Ovary (tissue), 3 donors: ENCODE results near the gene OPRL1.

Experiments
- CTCF ChIP-seq, 3 donors: fragments of 450-650 bp in 2 of 3; fragments of 200-600 bp in 1 of 3; IDR thresholded peaks; one replicate each; pipeline versions ENCODE4 v1.5.1 to v1.8.0; 2016 to 2022; ENCODE audit warnings: antibody characterized with exemption in 3 of 3, mild to moderate bottlenecking in 1 of 3
- EP300 ChIP-seq: sonication (generic); formaldehyde crosslinking; IDR thresholded peaks from one replicate; pipeline ENCODE4 v1.6.1; 2017; ENCODE audit warnings: antibody characterized with exemption
- donor health status: DM: no; HTN: no; CAD: no.

GRCh38 chr20:64099086-64099786, 19.4 kb downstream of the OPRL1 start:
- TF ChIP-seq EP300 = no peak
- no peak for TF ChIP-seq CTCF (IDR thresholded peaks at IDR 0.05)
